GM18520 (cell line): ENCODE results near the gene FGF23.
A peak's percentile ranks its signal among the peaks of the same experiment; 100 is the strongest.

Experiments
- ATAC-seq: cut with Tn5 transposase; IDR thresholded peaks from one replicate; pipeline ENCODE4 v1.9.1; 2021; ENCODE audit not compliant: unreplicated experiment

Gene FGF23

GRCh38 chr12:4386801-4387200, 7.3 kb upstream of the FGF23 start:
- no peak for ATAC-seq

GRCh38 chr12:4383304-4383865, 3.9 kb upstream of the FGF23 start:
- no peak for ATAC-seq

GRCh38 chr12:4380332-4380731, 820 bp upstream of the FGF23 start:
- no peak for ATAC-seq

- no peak for ATAC-seq
These were observed 740 bp downstream of the FGF23 start for GRCh38 chr12:4378772-4379171.

- ATAC-seq, result no peak
These were observed 4.1 kb downstream of the FGF23 start for GRCh38 chr12:4375449-4375848.

- no peak for ATAC-seq
These were observed 6.9 kb downstream of the FGF23 start for GRCh38 chr12:4372653-4373052.

- ATAC-seq, result no peak
These were observed 9.2 kb downstream of the FGF23 start for GRCh38 chr12:4370265-4370664.

- ATAC-seq, result no peak
These were observed 10.0 kb downstream of the FGF23 start for GRCh38 chr12:4369548-4369947.

- ATAC-seq, result no peak
These were observed 13.4 kb downstream of the FGF23 start for GRCh38 chr12:4366090-4366489.

- ATAC-seq, result no peak
These were observed 23.5 kb downstream of the FGF23 start for GRCh38 chr12:4356041-4356327.

GRCh38 chr12:4355156-4356040, 24.1 kb downstream of the FGF23 start:
- no peak for ATAC-seq

GRCh38 chr12:4353785-4354208, 25.7 kb downstream of the FGF23 start:
- no peak for ATAC-seq

- ATAC-seq, result no peak
These were observed 32.6 kb downstream of the FGF23 start for GRCh38 chr12:4346931-4347330.

- no peak for ATAC-seq
These were observed 47.7 kb downstream of the FGF23 start for GRCh38 chr12:4331842-4332241.

GRCh38 chr12:4331221-4331620, 48.3 kb downstream of the FGF23 start:
- ATAC-seq, result no peak

GRCh38 chr12:4330203-4330602, 49.3 kb downstream of the FGF23 start:
- ATAC-seq, result no peak

GRCh38 chr12:4327293-4327692, 52.2 kb downstream of the FGF23 start:
- ATAC-seq, result no peak

- no peak for ATAC-seq
These were observed 53.5 kb downstream of the FGF23 start for GRCh38 chr12:4325966-4326365.

- no peak for ATAC-seq
These were observed 55.1 kb downstream of the FGF23 start for GRCh38 chr12:4324366-4324765.

- no peak for ATAC-seq
These were observed 56.1 kb downstream of the FGF23 start for GRCh38 chr12:4323396-4323795.

- ATAC-seq, result no peak
These were observed 56.8 kb downstream of the FGF23 start for GRCh38 chr12:4322726-4323125.

GRCh38 chr12:4320853-4321701, 58.4 kb downstream of the FGF23 start, which contains the start of gene TIGAR:
Gene TIGAR (plus strand): TSS chr12:4321213. CDS start chr12:4321272, 59 bp downstream.
- ATAC-seq, result peak; percentile 94
